SIG-M5 treated with dmso at 0.1 percent for 504 hours (cell line): Measurements from ENCODE around the gene BCAS1.

Experiments
- DNase-seq: peaks from one replicate; lab custom pipeline; 2025; ENCODE audit not compliant: unreplicated experiment; lab: John Stamatoyannopoulos, UW

BCAS1 gene

DNA sequence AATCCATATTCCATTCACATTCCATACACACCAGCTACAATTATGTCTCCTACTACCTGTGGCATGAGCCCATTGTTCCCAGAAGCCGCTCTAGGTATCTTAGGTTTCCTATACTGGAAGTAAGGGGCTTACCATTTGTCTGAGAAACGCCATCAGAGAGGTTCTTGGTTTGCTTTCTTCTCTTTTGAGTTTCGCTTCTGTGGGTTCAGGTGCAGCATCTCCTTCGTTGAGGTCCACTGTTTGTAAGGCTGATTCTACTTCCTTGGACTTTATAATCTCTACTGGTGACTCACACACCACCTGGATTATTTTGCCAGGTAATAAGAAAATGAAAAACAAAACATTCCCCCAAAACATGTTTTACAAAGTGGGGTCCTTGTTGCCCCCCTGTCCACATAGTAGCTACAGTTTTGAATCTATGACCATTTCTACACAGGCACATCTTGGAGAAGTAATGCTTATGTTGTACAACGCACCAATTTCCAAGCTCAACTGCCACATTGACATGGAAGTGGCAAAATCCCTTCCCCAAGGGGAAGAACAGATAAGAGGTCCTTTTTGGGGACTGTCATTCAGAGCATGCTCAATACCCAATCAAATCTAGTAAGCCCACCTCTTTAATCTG is 103.5 kb downstream of the BCAS1 start:
- DNase-seq = no peak

DNA sequence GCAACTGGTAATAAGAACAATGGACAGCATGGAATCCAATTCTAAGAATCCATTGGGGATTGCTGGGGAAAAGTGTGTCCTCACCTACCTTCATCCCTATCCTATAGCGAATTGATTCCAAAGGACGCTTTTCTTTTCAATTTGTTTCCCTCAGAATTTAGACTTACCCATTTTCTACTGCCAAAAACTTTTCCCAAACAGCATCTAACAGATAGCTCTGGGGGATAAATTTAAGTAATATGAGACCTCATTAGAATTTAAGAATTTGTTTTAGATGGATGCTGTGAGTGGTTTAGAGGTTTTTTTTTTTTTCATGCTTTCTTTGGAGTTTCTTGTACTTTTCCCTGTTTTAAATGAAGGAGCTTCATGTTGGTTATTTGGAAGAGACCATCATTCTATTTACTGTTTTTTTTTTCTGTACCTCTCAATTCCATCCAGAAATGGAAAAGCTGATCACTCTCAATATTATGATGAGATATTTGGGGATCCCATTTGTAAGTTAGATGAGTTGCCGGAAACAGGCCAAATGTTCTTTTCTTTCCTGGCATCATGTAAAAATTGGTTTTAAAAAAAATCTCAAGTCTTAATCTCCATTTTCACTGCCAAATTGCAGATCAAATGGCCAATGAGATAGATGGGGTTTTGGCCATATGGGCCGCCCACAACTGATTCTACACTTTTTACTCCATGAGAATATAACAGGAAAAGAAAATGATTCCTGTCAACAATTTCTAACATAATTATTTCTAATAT is 105.7 kb downstream of the BCAS1 start:
- DNase-seq = no peak

GRCh38 chr20:53964067-53964466 is 106.3 kb downstream of the BCAS1 start:
- DNase-seq = peak; percentile 61

GRCh38 chr20:53963635-53964034 is 106.8 kb downstream of the BCAS1 start:
- no peak for DNase-seq

DNA sequence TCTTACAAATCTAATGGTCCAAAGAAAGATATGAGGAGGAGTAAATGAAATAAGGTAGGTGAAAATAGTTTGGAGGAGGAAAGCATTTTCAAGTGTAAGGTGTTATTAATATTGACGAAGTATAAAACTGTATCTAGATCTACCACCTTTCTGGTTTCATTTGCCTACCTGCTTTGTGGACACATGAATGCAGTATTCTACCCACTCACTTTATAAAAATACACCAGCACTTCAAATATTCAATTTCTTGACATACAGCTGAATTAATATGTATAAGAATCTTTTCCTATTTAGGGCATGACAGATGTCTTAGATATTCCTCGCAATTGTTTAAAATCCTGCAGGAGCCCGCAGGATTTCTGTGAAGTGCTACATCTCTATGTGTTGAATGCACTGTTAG is 108.0 kb downstream of the BCAS1 start:
- DNase-seq = no peak

DNA sequence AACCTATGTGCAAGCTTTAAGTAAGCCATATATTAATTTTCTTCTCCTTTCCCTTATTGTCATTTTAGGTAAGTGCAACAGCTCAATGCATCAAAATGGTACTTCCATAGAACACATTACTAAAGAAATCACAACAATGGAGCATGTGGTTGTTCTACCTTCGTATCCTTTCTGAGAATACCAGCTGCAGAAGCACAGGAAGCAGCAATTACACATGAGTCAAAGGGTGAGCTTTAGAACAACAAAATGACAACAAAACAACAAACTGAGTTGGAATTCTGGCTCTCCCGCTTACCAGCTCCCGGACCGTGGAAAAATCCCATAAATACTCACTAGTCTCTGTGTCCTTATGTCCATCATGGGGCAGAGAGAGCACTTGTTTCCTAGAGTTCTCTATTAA is 108.9 kb downstream of the BCAS1 start:
- no peak for DNase-seq

- no peak for DNase-seq
Measured at GRCh38 chr20:53960579-53961272, 109.7 kb downstream of the BCAS1 start.

- no peak for DNase-seq
Measured at GRCh38 chr20:53959911-53960578, 110.3 kb downstream of the BCAS1 start.

DNA sequence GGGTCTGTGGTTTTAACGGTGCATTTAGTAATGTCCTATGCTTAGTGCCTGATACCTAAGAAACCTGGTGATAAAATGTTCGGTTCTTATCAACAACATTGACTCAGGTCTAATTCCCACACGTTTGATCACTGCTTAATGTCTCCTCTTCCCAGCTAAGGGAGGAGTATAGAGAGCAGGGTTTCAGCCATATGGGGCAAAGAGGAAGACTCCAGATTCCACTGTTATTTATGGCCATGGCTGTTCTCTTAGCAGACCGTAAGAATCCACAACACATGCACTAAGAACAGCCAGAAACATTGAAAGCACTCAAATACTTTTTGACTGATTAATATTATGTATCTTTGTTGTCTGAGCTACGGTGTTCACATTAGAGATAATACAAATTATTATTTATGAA is 112.1 kb downstream of the BCAS1 start:
- DNase-seq = no peak

GRCh38 chr20:53957451-53958172 is 112.8 kb downstream of the BCAS1 start:
- peak; percentile 65 for DNase-seq

DNA sequence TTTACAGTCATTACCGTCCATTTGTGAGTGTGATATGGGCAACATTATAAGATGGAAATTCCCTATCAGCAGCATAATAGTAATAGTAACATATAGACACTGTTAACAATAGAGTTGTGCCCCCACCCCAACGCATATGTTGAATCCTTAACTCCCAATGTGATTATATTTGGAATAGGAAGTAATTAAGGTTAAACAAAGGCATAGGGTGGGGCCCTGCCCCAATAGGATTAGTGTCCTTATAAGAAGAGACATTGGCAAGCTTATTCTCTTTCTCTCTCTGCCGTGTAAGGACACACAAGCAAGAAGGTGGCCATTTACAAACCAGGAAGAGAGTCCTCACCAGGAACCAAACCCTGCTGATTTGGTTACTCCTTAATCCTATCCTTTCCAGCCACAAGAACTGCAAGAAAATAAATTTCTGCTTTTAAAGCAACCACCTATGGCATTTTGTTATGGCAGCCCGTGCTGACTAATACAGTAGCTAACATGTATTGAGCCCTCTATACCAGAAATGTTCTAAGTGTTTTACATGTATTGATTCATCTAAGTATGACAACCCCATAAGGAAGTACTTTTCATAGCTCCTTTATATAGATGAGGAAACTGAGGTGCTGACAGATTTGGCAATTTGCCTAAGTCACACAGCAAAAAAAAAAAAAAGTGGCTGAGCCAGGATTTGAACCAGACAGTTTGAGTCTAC is 114.2 kb downstream of the BCAS1 start:
- no peak for DNase-seq

DNA sequence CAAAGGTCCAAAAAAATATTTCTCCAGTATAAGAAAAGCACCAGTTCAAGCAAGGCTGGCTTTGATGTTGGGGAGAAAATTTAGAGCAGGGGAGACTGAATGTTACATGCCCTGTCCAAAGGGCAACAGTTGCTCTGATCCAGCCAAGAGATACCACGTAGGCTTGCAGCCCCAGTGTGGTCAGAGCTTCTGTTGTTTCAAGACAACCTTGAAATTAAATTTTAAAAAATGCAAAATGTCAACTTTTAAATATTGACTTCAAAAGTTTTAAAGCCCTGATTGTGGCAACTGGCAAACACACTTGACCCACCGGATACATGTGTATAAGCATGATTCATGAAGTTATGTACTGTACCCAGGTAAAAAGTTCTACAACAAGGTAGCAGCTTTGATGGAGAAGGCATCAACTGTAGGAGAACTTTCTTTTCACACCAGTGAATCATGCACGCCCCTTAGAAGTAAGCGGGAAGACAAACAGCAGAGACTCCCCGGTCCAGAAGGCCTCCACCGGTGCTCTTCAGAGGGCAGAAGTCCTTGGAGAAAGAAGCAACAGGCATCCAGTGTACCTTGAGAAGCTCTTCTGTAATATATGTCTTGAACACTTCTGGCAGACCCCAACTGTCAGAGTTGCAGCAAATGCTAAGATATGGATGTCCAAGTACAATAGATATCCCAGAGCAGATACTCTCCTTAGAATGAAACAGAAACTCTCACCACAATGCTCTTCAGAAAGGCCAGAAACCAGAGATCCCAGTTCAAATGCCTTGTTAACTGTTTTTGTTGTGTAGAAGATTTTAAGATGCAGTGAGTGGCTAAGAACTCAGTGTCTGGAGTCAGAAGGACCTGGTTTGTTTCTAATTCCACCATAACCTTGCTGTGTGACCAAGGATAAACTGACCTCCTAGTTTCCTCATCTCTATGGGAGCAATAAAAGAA is 115.4 kb downstream of the BCAS1 start:
- DNase-seq = no peak

DNA sequence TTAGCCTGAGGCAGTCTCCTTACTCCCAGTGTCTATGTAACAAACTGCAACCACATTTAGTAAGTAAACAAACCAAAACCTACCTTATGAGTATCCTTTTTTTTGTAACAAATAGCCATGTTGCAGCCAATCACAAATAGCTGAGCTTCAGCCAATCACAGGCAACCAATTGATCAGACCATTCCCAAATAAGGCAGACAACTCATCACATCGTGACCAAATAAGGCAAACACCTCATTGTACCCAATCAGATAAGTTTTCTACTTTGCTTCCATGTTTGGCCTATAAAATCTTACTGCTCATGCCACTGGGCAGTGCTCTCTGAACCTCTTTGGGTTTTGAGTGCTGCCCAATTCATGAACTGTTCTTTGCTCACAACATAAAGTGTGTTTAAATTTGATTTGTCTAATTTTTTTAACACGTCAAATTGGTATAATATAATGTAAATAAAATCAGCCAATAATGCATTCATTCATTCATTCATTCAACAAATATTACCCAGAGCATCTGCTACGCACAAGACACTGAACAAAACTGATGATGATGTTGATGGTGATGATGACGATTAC is 117.8 kb downstream of the BCAS1 start:
- peak; percentile 48 for DNase-seq

DNA sequence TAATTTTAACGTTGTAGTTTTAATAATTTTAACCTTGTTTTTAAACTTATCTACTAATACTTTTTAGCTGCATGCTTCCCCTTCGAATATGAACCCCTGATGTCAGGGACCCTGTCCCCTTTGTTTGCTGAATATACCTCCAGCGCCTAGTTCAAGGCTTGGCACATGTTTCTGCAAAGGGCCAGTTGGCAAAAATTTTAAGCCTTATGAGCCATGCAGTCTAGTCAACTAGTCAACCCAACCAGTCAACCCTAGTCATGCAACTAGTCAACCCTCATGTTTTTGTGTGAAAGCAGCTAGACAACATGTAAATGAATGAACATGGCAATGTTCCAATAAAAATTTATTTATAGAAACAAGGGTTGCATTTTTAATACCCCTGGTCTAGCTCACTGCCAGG is 119.8 kb downstream of the BCAS1 start:
- DNase-seq = no peak

DNA sequence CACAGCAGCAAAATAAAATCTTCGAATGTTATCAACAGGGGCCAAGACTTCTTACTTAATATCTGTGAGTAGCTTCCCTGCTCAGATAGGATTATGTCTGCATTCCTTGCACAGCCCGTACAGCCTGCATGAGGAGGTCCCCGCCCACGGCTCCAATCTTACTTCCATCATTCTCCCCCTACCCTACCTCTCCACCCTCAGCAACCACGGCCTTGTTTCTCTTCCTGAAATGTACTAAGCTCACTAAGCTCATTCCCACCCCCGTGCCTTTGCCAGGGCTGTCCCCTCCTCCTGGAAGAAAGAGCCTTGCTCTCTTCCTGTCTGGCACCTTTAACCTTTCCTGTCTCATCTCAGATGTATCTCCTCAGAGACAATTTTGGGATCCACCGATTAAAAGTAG is 120.4 kb downstream of the BCAS1 start:
- DNase-seq = no peak

DNA sequence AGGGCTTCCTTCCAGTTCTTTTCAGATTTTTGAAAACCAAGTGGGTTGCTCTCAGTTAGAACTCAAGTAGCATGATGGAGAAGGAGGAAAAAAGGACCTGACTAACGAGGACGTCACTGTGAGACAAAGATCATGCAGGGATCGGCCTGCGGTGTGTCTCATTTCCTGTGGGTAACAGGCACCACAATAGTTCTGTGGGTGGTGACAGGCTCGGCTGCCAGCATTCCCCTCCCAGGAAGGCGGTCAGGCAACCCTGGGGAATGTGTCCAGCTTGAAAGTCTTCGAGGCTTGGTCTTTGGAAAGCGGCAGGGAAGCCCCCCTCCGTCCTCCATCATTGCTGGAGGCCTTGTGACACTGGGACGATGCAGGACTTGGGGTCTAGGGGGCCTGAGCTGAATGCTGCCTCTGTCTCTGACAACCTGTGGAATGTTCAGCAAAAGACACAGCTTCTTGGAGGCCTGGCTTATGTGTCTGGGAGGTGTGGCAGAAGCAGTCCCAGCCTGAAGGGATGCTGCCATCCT is 121.0 kb downstream of the BCAS1 start:
- DNase-seq = no peak

- no peak for DNase-seq
Measured at GRCh38 chr20:53948383-53949318, 121.7 kb downstream of the BCAS1 start.
